HG02973 (cell line): ENCODE results near the gene ADSS1.

Experiments used
- ATAC-seq: cut with Tn5 transposase; IDR thresholded peaks from one replicate; pipeline ENCODE4 v1.9.1; 2021; ENCODE audit warnings: moderate library complexity; ENCODE audit not compliant: unreplicated experiment

The ADSS1 gene

DNA sequence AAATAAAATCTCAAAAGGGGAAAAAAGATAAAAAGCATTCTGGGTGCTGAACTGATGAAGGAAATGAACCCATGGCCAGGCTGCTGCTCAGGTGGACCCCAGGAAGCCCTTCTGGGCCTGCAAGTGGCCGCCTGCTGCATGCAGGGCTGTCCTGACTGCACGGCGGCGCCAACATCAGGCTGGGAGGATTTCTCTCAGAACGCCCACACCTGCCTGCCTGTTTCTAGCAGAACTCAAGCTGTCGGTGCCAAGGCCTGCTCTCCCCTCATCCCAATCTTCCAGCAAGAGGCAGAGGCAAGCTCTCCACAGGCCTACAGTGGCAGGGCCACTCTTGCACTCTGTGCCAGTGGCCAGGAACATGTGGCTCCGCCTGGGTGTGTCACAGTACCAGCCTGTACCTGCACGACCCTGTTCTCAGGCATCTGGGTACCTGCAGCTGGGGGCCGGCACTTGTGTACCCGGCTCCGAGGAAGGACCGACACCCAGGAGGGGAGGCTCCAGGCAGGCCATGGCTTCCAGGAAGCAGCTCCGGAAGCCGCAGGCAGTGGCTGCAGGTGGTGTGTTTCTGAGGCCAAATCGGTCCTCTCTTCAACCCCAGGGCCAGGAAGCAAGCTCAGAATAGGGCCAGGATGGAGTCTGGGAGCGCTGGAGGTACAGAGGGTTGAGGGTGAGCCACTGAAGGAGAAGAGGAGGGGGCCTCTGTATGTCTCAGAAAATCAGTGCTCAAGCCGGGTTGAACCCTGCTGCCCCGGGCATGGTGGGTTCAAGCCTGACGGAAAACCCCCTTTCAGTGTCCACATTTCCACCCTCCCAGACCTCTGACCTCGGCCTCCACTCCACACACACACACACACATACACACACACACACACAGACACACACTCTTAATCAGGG is 37.2 kb upstream of the ADSS1 start:
- ATAC-seq, result no peak

DNA sequence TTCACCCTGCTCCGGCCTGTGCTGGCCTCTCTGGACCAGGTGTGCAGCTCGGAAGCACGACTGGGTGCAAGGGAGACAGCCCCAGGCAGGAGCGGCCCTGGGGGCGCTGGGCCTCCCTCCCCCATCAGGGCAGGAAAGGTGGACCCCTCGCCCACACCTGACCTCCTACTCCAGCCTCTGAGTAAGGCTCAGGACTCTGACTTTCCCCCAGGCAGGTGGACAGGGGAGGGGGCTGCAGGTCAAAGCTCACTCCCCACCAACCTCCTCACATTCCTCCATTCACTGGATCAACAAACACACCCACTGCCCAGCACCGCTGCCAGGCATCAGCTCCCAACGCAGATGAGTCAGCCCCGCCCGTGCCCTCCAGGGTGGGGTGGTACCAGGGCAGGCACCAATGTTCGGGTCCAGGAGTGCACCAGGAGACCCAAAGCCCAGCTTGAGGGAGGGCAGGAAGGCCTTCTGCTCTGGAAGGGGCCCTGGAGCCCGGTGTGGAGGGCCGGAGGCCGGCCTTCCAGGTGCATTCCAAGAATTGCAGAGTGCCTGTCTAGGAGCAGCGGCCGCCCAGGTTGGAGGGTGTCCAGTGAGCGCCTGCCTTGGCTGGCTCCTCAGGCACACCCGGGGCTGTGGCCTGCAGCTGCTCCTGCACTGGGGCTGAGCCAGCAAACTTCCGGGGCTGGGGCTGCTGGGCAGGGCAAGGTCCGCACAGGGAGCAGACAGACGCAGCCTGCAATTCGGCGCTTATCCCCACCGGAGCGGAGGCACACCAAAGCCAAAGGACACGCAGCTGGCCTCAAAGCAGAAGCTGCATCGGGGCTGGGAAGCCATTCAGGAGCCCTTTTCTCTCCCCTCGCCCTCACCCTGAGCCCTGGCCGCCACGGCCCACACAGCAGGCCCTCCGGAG is 36.2 kb upstream of the ADSS1 start:
- ATAC-seq, result no peak

DNA sequence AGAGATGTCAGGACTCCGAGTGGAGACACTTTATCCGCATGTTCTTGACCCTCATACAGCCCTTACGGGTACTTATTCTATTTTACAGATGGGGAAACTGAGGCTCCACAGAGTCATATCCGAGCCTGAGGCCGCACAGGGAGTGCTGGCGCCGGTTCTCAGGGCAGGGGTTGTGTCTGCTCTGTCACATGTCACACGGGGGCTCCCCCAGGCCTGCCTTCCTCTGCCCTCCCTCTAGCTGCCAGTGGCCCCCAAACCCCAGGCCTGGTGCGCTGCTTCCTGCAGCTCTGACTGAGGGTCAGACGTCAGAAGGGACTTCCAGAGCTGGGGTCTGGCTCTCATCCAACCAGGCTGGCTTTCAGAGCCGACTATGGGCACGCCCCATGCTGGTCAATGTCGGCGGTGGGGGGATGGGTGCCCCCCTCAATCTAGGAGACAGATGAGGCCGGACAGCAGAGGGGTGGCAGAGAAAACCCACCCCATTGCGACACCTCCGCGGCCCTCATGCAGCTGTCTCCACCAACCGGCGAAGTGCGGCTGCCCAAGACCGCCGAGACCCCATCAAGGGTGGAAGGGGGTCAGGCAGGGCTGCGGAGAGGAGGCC is 35.4 kb upstream of the ADSS1 start:
- ATAC-seq, result no peak

DNA sequence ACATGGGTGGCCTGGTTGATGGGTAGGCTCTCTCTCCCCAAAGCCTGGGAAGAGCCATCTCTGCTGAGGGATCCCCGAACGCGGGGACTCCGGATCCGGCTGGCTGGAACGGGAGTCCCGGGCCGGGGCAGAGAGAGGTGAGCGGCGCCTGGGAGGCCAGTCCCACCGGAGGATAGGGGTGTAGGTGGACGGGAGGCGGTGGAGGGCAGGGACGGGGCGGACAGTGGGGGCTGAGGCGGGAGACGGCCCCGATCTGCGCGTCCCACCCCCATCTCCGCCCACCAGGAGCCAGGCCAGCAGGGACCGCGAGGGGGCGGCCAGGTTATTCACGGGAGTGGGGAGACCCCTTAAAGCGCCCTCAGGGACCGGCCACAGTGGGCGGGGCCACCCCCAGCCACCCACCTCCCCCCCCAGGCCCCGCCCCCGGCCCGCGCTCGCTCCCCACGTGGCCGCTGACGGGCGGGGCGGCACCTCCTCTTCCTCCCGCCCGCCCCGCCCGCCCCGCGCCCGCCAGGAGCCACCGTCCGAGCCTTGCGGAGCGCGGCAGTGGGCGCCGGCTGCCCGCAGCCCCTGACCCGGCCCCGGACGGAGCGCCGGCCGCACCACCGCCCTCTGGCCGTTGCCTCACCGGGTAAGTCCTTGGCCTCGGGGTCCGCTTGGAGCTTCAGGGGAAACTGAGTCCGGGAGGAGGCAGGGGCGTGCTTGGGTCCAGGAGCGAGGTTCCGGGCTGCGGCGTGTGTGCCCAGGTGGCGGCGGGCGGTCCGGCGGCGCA is 34.7 kb upstream of the ADSS1 start, which contains the start of gene INF2:
INF2 (plus strand) TSS at position 510 of the 772 bp plus-strand sequence. CDS start 11,748 bp downstream, outside the sequence.
- no peak for ATAC-seq

DNA sequence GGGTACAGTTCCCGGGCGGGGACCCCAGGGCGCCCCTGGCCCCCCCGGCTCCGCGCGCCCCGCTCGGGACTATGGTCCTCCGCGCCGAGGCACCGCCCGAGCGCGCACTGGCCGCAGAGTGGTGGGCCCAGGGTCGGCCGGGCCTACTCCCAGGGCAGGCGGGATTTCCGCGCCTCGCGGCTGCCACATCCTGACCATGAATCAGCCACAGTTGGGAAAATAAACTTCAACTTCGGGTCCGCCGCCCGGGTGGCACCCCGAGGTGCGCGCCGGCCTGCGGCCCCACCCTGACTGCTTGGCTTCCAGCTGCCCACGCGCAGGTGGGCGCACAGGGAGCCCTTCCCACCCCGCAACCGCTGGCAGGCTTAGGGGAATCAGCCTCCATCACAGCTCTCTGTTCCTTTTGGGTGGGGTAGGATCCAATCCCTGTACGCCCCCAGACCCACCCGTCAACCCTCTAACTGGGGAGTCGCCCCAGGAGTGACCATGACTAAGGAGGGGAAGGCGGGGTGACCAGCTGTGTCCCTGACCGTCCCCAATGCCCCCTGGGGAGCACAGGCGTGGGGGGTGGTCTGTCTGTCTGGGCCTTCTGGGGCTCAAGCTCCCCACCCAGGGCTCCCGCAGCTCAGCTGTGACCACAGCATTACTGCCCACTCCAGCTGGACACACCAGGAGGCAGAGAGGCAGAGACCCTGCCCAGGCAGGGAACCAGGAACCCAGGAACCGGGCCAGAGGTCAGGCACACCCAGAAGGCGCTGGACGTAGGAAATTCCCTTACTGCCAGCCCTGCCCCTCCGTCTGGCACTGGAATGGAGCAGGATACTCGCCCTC is 33.9 kb upstream of the ADSS1 start:
- no peak for ATAC-seq

DNA sequence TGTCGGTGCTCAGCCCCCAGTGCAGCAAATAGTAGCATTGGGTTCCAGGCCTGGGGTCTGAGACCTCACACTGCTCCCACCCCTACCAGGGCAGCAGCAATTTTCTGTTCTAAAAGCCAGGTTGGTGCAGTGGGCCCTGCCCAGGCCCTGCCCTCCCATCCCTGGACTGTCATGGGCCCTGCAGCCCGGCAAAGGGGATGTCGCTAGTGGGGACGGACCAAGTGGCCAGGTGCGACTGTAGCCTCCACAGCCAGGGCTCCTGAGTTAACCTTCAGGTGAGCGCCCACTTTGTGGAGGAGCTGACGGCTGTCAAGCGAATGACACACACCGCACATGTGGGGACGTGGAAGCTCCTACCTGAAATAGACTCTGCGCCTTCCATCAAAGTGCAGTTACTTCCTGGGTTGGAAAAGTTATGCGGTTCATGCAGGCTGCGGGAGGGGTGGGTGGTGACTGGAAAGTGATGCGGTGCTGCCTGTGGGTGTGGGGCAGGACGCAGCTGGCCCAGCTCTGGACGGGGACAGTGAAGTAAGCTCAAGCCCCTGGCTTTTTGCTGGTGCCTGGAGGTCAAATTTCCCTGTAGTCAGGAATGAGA is 33.1 kb upstream of the ADSS1 start:
- ATAC-seq, result no peak

DNA sequence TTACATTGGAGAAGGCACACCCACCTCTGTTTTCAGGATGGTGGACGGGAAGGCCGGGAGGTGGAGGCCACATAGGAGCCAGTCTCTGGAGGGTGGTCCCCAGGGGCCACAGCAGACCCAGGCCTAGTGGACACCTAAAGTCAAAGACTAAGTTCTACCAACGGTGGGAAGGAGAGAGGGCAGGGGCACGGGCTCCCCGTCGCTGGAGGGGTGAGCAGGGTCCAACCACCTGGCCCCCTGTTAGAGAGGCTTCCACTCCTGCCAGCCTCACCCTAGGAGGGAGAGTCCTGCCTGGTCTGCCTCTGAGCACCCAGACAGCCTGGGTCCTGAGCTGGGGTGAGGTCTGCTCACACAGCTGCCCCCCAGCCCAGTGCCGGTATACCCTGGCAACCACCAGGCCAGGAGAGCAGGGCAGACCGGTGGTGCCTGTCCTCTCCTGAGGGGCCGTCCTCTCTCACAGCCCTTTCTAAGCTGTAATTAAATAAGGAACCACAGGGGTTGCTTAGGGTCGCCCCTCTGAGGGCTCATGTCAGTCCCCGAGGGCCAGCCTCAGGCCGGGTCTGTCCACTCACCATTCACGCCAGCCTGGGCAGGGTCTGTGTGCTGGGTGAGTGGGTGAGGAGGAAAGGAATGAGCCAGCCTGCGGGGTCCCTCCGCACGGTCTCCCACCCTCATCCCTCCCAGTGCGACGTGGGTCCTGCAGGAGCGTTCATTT is 32.3 kb upstream of the ADSS1 start:
- ATAC-seq, result no peak

DNA sequence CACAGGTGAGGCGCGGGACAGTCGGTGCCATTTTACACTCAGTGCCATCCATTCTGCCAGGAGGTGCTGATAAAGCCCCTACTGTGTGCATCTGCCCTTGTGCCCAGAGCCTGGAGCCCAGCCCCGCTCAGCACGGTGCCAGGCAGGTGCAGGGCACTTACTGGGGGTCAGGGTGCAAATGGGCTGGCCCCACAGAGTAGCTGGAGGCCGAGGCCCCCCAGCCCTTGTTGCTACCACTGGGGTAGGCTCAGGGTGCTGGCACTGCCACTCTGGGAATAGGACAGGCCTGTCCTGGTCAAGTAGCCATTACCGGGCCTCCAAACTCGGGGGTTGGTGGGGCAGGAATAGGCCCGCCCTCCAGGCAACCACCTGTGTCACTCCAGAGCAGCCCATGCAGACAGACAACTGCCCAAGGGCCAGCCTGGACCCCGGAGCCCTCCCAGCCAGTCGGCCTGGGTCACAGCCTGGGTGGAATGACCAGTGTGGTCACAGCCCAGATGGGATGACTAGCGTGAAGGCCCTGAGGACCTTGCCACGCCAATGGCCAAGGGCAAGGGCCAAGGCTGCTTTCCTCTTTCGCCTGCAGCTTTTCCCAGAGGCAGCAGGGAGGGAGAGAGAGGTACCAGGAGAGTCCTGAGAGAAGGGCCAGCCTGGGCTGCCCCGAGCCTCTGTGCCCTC is 31.6 kb upstream of the ADSS1 start:
- no peak for ATAC-seq

GRCh38 chr14:104692939-104693315 is 31.1 kb upstream of the ADSS1 start:
- no peak for ATAC-seq

- no peak for ATAC-seq
Observed at GRCh38 chr14:104693482-104694431, 30.3 kb upstream of the ADSS1 start.

GRCh38 chr14:104694475-104694950 is 29.5 kb upstream of the ADSS1 start:
- ATAC-seq, result no peak

GRCh38 chr14:104694991-104695659 is 28.9 kb upstream of the ADSS1 start:
- no peak for ATAC-seq

- ATAC-seq, result no peak
Observed at GRCh38 chr14:104695660-104696000, 28.4 kb upstream of the ADSS1 start.

- no peak for ATAC-seq
Observed at GRCh38 chr14:104696671-104697316, 27.2 kb upstream of the ADSS1 start.

- ATAC-seq, result no peak
Observed at GRCh38 chr14:104697317-104697703, 26.7 kb upstream of the ADSS1 start.
